Measurements from ENCODE around the gene PTPN1.

The PTPN1 gene

DNA sequence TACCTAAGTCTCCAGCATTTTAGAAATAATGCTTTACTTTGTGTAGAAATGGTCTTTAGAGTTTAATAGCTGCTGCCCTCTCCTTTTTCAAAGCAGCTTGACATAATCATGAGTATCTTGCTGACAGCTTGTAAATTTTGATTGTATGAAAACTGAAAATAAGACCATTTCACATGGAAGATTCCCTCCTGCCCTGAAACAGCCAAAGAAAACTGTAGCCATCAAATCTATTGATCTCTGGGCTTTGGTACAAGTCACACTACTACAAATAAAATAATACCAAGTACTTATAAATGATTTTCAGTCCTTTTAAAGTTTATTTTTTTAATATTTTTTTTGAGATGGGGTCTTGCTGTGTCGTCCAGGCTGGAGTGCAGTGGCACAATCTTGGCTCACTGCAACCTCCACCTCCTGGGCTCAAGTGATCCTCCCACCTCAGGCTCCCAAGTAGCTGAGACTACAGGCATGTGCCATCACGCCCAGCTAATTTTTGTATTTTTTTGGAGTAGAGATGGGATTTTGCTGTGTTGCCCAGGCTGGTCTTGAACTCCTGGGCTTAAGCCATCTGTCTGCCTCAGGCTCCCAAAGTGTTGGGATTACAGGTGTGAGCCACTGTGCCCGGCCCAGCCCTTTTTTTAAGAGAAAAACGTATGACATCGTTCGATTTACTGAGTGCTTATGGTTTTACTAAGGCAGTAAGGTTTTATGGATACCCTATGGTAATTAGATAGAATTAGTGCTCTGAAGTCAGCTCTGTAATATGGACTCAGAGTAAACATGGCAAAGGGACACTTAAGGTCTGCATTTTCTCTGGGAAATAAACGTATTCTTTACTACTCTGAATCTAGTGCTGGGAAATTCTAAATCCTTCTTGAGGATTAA lies 7.0 kb downstream of the PTPN1 start:
- peaks cover 2% of the 10 kb centered on the region; the same call in 1 of the 2 replicates for H3K36me3 ChIP-seq (ENCODE audit: control insufficient read depth, insufficient read depth, low read length)
- no peaks in the 10 kb centered on the region for H3K27me3 ChIP-seq (replicated peaks; ENCODE audit: control insufficient read depth, insufficient read depth, low read length)
- TF ChIP-seq, protein P1, sequence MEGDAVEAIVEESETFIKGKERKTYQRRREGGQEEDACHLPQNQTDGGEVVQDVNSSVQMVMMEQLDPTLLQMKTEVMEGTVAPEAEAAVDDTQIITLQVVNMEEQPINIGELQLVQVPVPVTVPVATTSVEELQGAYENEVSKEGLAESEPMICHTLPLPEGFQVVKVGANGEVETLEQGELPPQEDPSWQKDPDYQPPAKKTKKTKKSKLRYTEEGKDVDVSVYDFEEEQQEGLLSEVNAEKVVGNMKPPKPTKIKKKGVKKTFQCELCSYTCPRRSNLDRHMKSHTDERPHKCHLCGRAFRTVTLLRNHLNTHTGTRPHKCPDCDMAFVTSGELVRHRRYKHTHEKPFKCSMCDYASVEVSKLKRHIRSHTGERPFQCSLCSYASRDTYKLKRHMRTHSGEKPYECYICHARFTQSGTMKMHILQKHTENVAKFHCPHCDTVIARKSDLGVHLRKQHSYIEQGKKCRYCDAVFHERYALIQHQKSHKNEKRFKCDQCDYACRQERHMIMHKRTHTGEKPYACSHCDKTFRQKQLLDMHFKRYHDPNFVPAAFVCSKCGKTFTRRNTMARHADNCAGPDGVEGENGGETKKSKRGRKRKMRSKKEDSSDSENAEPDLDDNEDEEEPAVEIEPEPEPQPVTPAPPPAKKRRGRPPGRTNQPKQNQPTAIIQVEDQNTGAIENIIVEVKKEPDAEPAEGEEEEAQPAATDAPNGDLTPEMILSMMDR (IDR thresholded peaks at IDR 0.05; ENCODE audit: insufficient read depth, low read length, poor library complexity, severe bottlenecking) = no peak
- no peak for DNase-seq (ENCODE audit: extremely low read depth, insufficient read length)
- H3K4me3 ChIP-seq (replicated peaks; ENCODE audit: low read depth, low read length) = peak overlapping the region; percentile 50

DNA sequence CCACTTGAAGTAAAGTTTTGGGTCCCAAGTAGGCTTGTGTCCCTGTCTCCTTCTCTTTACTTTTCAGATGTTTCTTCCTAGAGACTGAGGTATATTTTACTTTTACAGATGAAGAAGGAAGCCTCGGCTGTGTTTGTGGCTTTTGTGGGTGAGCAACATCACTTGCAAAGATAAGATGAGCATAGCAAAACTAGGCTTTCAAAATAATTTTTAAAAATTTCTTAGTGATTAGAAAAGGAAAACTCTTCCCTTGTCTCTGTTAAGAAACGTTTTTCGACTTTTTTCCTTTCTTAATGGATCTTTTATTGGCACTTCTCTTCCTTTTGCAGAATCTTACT lies 7.6 kb downstream of the PTPN1 start:
- H3K27me3 ChIP-seq (replicated peaks; ENCODE audit: control insufficient read depth, insufficient read depth, low read length) = no peaks in the 10 kb centered on the region
- DNase-seq (ENCODE audit: extremely low read depth, insufficient read length) = no peak
- H3K36me3 ChIP-seq (ENCODE audit: control insufficient read depth, insufficient read depth, low read length) = peaks cover 2% of the 10 kb centered on the region; the same call in 1 of the 2 replicates
- peak overlapping the region; percentile 50 for H3K4me3 ChIP-seq (replicated peaks; ENCODE audit: low read depth, low read length)
- TF ChIP-seq, protein P1 (IDR thresholded peaks at IDR 0.05; ENCODE audit: insufficient read depth, low read length, poor library complexity, severe bottlenecking) = no peak

DNA sequence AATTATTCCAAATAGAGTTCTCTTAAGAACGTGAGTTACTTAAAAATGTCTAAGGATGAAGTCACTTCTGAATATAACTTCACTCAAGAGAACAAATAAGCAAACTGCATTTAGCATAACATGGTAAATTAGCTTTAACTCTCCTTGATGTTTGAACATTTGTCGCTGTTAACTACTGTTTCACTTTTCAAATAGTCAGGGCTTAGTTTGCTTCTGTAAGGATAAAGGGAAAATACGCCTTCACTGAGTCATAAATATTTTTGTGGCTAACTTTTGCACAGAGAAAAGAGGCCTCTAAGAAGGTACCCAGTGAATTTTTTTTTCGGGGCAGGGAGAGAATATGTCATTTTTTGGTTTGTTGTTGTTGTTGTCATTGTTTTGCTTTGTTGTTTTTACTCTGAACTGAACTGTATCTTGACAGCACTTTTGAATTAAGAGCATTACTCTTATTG lies 8.1 kb downstream of the PTPN1 start:
- no peaks in the 10 kb centered on the region for H3K27me3 ChIP-seq (replicated peaks; ENCODE audit: control insufficient read depth, insufficient read depth, low read length)
- peak overlapping the region; percentile 50 for H3K4me3 ChIP-seq (replicated peaks; ENCODE audit: low read depth, low read length)
- DNase-seq (ENCODE audit: extremely low read depth, insufficient read length) = no peak
- TF ChIP-seq, protein P1 (IDR thresholded peaks at IDR 0.05; ENCODE audit: insufficient read depth, low read length, poor library complexity, severe bottlenecking) = no peak
- H3K36me3 ChIP-seq (ENCODE audit: control insufficient read depth, insufficient read depth, low read length) = peaks cover 2% of the 10 kb centered on the region; the same call in 1 of the 2 replicates

DNA sequence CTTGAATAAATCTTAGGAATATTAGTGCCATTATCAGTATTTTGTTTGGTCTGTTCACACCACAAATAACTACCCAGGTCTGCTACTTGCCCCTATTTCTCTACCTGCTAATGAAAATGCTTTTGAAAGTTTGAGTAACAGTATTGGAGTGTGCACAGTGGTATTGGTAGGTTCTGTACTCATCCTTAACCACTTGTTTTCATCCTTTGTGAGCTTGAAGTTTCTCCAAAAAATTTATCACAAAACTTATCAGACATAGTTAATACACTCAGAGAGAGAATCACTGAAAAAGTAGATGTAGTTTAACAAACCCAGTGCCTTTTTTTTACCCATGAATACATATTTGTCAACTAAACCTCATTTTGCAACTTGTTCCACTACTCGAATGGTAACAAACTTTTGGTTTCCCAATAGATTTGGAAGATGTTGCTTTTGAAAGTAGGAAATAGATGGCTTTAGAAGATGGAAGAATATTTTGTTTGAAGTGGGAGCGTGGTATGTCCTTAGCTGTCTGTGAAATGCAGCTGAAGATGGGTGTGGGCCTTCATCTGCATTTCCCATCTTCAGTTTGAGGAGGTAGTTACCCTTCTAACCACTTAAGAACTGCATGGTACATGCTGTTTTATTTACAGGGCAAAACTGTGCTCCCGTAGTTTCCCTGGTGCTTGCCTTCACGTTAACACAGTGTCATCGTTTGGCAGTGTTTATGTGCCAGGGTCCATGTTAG lies 9.0 kb downstream of the PTPN1 start:
- no peak for DNase-seq (ENCODE audit: extremely low read depth, insufficient read length)
- Histone ChIP-seq H3K36me3 (ENCODE audit: control insufficient read depth, insufficient read depth, low read length) (peaks cover 2% of the 10 kb centered on the region; the same call in 1 of the 2 replicates), H3K27me3 (replicated peaks; ENCODE audit: control insufficient read depth, insufficient read depth, low read length) (no peaks in the 10 kb centered on the region), H3K4me3 (replicated peaks; ENCODE audit: low read depth, low read length) (peak overlapping the region; percentile 50)
- TF ChIP-seq, protein P1 (IDR thresholded peaks at IDR 0.05; ENCODE audit: insufficient read depth, low read length, poor library complexity, severe bottlenecking) = no peak

DNA sequence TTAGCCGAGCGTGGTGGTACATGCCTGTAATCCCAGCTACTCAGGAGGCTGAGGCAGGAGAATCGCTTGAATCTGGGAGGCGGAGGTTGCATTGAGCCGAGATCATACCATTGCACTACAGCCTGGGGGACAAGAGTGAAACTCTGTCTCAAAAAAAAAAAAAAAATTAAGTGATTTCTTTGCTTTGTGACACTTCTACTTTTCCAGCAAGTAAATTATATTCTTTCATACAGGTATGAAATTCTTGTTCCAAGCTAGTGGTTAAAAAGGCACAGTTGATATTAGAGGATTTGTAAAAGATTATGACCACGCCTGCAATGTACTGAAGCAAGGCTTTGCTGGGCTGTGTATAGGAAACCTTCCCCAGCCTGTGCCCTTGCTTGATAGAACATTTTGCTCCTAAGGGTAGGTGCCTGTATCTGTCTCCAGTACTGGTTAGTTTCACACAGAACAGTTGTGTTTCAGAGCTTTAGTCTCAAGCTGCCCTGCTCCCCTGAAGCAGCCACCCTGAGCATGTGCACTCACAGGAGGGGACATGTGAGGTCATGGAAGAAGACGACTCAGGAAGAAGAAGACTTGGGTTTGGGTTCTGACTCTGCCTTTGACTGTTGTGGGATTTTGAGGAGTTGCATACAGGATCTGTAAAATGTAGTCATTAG lies 10.2 kb downstream of the PTPN1 start:
- DNase-seq (ENCODE audit: extremely low read depth, insufficient read length) = no peak
- TF ChIP-seq, protein P1 (IDR thresholded peaks at IDR 0.05; ENCODE audit: insufficient read depth, low read length, poor library complexity, severe bottlenecking) = no peak
- H3K36me3 ChIP-seq (ENCODE audit: control insufficient read depth, insufficient read depth, low read length) = peaks cover 2% of the 10 kb centered on the region; the same call in 1 of the 2 replicates
- no peaks in the 10 kb centered on the region for H3K27me3 ChIP-seq (replicated peaks; ENCODE audit: control insufficient read depth, insufficient read depth, low read length)
- H3K4me3 ChIP-seq (replicated peaks; ENCODE audit: low read depth, low read length) = 0 out of 2 replicates have a peak overlapping the region, but pooled peaks have one; percentile 11

Data from GM06990 (cell line).